ENCODE measurements around the gene SF3A1.

DNA sequence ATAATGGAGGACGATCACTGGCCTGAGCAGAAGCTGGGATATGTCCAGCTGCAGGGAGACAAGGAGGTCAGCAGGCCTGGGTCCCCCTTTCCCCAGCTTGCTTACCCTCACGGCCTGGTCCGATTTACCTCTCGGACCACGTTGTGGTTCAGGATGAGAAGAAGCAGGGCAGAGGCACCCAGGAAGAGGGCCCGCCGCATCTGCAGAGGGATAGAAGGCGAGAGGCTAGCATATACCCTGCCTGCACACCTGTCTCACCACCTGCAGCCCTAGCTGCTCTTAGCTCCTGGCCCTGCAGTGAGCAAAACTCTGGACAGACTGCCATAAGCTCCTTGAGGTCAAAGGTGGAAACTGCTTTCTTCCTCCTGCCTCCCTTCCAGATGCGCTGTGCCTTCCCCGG, 29.2 kb upstream of the SF3A1 start:
- no peak for TF ChIP-seq POLR2A (IDR thresholded peaks at IDR 0.05; ENCODE audit: low read depth, low read length)
- no peak for TF ChIP-seq POLR2AphosphoS5 (IDR thresholded peaks at IDR 0.05; ENCODE audit: low read depth, low read length)
